GM21619 (cell line): ENCODE measurements around the gene CARHSP1.
"Not testable (repeated sequence)": the region's sequence is repeated elsewhere in the genome, so short reads cannot be mapped to it uniquely, and the experiment has no call there.

Experiments
- ATAC-seq: cut with Tn5 transposase; IDR thresholded peaks from one replicate; pipeline ENCODE4 v1.9.1; 2021; ENCODE audit not compliant: unreplicated experiment

The CARHSP1 gene

DNA sequence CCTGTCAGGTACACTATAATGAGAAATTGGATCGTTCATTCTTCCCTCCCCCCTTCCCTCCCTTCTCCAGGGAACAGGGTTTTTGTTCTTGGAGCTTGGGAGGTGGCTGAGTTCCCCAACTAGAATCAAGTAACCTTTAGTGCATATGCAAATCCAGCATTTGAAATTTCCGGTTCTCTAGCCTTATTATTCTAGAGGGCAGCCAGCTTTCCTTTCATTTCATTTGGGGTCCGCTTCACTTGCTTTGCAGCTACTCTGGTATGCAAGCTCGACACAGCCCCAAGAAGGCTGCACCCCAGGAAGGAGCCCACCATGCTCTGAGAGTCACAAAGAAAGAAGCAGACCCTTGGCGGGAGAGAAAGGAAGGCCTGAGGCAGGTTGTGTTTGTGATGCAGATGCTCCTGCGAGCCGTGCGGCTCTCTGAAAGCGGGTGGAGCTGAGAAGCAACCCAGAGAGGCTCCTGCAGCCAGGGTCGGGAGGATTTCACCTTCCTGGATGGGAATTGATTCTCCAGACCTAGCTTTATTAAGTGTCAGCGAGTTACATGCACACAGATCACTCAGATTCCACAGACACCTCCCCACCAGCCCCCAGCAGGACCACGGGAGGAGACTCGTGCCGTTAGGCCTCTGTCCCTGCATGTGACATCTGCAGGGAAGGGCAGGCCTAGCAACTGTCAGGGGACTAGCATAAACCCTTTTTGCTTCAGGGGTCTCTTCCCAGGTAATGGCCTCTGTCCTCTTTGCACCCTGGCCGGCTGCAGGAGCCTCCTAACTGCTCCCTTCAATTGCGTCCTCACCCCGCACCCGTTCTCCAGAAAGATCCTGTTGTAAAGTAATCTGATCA, 36.7 kb downstream of the CARHSP1 start:
- ATAC-seq = no peak

GRCh38 chr16:8831450-8831849, 37.4 kb downstream of the CARHSP1 start:
- ATAC-seq = no peak

GRCh38 chr16:8828541-8829165, 40.2 kb downstream of the CARHSP1 start:
- no peak for ATAC-seq

GRCh38 chr16:8826278-8826879, 42.4 kb downstream of the CARHSP1 start:
- ATAC-seq = no peak

GRCh38 chr16:8822403-8822802, 46.4 kb downstream of the CARHSP1 start:
- no peak for ATAC-seq

- no peak for ATAC-seq
Measured at GRCh38 chr16:8819411-8820034, 49.3 kb downstream of the CARHSP1 start.

DNA sequence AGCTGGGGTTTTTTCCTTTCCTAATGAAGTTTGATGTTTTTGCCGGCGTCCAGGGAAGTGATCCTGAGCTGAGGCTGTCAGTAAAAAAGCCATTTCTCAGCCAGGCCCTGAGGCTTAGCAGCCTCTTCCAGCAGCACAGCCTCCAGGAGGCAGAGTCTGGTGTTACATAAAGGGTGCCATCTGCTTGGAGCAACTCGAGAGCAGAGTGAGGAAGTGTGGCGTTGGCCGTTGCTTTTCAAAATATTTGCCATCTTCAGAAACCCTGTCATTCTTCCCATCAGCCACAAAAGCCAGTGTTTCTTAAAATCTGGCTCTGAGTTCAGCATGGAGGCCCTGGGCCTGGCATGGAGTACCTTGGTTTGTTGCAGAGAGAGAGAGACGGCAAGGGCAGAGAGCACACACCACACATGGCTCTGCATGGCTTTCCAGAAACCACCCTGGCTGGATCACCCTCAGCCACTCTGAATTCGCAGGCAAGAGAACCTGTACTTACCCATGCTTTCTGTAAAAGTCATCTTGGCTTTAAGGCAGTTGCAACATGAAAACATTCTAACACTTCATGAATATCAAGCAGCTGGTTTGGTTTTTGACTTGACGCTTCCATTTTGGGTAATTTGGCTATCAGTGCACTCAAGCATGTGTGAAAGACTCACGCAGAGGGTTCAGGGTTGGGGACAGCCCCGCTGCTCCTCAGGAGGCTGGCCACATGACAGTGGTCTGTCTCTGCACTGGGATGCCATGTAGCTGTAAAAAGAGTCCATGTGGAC, 50.1 kb downstream of the CARHSP1 start:
- ATAC-seq = peak; percentile 85

GRCh38 chr16:8816967-8817655, 51.7 kb downstream of the CARHSP1 start:
- no peak for ATAC-seq

DNA sequence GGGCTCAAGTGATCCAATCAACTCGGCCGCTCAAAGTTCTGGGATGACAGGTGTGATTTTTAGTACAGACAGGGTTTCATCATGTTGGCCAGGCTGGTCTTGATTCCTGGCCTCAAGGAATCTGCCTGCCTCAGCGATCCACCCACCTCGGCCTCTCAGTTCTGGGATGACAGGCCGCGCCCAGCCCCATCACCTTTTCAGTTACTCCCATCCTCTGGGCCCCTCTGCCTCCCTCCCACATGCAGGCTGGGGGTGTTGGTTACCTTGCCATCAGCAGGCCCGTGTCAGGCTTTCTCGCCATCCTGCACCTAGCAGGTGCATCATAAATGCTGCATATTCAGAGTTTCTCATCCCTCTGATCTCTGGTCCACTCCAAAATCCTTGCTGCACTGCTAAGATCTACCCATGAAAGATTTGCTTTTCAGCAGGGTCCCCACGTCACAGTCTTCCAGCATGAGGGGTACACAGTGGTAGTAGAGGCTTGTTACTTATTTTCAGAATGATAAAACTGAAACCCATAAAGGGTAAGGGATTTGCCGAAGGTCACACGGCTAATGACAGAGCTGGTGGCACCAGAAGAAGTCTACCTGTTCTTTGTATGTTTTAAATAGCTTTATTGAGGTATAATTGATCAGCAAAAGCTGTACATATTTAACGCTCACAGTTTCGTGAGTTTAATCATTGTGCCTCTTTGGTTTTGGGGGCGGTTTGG, 54.6 kb downstream of the CARHSP1 start:
- no peak for ATAC-seq

- ATAC-seq = no peak
Measured at GRCh38 chr16:8812162-8812843, 56.5 kb downstream of the CARHSP1 start.

DNA sequence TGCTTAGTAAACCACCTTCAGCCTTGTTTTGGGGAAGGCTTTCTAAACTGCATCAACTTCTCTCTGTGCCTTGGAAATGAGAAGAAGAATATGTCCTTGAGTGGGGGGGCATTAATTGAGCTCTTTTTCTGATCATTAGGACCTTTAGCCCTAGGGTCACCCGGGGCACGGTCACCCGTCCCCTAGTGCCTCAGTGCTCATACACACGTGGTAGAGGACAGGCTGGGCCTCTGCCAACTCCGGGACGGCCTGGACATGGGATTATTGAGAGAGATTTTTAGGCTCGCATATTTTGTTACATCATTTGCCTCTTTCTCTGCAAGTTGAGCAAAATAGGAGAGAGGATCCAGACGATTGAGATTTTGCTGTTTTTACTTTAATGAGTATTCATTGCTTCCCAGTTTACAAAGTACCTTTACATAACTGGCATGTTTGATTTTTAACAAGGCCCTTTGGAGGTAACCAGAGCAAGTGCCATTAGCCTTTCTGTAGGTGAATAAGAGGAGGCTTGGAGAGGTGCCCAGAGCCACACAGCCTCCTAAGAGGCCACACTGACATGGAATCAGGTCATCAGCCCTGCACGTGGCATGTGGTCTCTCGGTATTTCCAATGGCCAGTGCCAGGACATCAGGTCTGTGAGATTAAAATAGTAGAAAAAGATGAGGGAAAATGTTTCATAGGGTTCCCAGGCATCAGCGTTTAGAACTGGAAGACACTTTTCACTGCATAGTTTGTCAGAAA, 60.0 kb downstream of the CARHSP1 start:
- ATAC-seq = no peak

- no peak for ATAC-seq
Measured at GRCh38 chr16:8808009-8808408, 60.8 kb downstream of the CARHSP1 start.

- ATAC-seq = no peak
Measured at GRCh38 chr16:8807189-8807588, 61.6 kb downstream of the CARHSP1 start.

- no peak for ATAC-seq
Measured at GRCh38 chr16:8806272-8806983, 62.4 kb downstream of the CARHSP1 start.

- no peak for ATAC-seq
Measured at GRCh38 chr16:8804313-8804712, 64.5 kb downstream of the CARHSP1 start.

DNA sequence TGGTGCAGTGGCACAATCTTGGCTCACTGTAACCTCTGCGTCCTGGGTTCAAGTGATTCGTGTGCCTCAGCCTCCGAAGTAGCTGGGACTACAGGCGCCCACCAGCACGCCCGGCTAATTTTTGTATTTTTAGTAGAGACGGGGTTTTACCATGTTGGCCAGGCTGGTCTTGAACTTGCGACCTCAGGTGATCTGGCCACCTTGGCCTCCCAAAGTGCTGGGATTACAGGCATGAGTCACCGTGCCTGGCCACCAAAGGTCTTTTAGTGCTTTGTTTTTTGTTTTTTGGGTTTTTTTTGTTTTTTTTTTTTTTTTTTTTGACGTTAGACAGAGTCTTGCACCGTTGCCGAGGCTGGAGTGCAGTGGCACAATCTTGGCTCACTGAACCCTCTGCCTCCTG, 65.1 kb downstream of the CARHSP1 start:
- not testable (repeated sequence) for ATAC-seq
